ENCODE measurements around the gene IDH1.

IDH1 gene

DNA sequence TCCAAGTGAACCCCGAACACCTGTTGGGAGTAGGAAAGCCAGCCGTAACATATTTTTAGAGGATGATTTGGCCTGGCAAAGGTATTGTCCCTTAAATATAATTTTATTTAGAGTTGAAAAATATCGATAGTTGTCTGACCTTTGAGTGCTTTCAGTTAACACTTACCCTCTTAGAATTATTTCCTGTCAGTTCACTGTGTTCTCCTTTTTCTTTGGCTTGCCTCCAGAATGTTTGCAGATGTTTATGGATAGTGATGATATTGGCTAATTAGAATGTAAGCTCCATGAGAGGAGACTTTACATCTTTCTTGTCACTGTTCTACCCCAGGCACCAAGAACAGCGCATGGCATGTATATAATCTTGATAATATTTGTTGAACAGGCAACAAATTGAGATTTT is 31.0 kb upstream of the IDH1 start:
- peak overlapping the region; percentile 23; the same call in 1 of the 2 replicates for H3K27ac ChIP-seq
- TF ChIP-seq, protein P1, sequence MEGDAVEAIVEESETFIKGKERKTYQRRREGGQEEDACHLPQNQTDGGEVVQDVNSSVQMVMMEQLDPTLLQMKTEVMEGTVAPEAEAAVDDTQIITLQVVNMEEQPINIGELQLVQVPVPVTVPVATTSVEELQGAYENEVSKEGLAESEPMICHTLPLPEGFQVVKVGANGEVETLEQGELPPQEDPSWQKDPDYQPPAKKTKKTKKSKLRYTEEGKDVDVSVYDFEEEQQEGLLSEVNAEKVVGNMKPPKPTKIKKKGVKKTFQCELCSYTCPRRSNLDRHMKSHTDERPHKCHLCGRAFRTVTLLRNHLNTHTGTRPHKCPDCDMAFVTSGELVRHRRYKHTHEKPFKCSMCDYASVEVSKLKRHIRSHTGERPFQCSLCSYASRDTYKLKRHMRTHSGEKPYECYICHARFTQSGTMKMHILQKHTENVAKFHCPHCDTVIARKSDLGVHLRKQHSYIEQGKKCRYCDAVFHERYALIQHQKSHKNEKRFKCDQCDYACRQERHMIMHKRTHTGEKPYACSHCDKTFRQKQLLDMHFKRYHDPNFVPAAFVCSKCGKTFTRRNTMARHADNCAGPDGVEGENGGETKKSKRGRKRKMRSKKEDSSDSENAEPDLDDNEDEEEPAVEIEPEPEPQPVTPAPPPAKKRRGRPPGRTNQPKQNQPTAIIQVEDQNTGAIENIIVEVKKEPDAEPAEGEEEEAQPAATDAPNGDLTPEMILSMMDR (conservative IDR thresholded peaks at IDR 0.05): no peak

DNA sequence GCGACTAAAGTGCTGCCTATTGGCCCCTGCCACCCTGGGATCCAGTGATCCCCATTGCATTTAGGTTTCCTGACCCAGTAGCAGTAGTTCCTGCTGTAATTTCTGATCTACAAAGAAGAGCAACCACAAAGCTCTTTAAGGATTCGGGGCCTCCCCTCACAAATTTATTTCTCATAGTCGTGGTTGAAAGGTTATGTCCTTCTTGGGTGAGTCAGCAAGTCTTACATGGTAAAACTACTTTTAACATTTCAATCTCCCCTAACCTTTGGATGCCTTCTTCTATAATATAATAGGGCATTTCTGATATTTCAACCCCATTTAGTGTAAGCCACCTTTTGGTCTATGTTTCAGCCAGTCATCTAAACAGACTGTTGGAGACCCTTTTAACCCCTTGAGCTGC is 26.1 kb upstream of the IDH1 start:
- TF ChIP-seq, protein P1 (conservative IDR thresholded peaks at IDR 0.05): no peak
- no peak overlapping the region for H3K27ac ChIP-seq

DNA sequence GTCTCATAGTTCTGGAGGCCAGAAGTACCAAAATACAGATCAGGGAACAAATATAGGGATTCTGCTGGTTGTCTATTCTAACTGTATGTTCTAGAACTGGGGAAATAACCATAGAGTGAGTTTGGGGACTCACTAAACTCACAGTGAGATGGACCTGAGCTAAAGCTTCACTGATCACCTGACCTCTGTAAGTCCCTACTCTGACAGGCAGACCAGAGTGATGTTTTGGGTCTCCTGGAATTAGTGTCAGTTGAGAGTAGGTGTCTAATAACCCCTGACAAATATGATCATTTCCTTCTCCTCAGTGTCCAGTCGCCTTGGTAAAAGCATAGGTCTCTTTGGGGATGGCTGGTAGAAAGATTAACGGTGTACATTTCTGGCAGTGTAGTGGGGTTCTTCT is 25.4 kb upstream of the IDH1 start:
- H3K27ac ChIP-seq: peak overlapping the region; percentile 33; the same call in 1 of the 2 replicates
- TF ChIP-seq, protein P1 (conservative IDR thresholded peaks at IDR 0.05): no peak

DNA sequence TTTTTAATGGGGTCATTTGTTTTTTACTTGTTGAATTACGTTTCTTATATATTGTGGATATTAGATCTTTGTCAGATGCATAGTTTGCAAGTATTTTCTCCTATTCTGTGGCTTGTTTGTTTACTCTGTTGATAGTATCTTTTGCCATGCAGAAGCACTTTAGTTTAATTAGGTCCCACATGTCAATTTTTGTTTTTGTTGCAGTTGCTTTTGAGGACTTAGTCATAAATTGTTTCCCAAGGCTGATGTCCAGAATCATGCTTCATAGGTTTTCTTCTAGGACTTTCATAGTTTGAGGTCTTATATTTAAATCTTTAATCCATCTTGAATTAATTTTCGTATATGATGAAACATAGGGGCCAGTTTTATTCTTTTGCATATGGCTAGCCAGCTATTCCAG is 24.4 kb upstream of the IDH1 start:
- TF ChIP-seq, protein P1 (conservative IDR thresholded peaks at IDR 0.05): no peak

DNA sequence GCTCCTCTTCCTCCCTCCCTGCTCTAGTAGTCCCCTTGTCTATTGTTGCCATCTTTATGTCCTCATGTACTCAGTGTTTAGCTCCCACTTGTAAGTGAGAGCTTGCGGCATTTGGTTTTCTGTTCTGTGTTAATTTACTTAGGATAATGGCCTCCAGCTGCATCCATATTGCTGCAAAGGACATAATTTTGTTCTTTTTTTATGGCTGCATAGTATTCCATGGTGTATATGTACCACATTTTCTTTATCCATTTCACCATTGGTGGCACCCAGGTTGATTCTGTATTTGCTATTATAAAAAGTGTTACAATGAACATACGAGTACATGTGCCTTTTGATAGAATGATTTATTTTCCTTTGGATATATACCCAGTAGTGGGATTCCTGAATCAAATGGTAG is 23.7 kb upstream of the IDH1 start:
- TF ChIP-seq, protein P1 (conservative IDR thresholded peaks at IDR 0.05): no peak
- H3K27ac ChIP-seq: no peak overlapping the region

More for the DNA sequence above, 24.4 kb upstream of the IDH1 start:
- peak overlapping the region; percentile 33 for H3K27ac ChIP-seq

DNA sequence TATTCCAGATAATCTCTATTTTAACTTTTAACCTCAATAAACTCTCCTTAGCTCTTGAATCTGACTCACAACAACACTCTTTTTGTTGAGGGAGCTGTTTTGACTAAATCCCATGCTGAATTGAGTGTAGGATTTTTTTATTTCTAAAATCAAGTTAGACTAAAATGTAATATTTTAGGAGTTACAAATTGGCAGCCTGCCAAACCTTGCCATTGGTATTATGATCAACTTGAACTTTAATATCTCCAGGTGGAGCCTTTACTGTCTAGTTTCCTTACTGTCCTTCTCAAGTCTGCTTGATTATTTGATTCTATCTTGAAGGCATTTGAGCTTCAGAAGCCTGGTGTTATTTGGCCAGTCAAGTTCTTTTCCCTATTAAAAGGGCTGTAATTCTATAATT is 19.9 kb upstream of the IDH1 start:
- TF ChIP-seq, protein P1 (conservative IDR thresholded peaks at IDR 0.05): no peak
- no peak overlapping the region for H3K27ac ChIP-seq

DNA sequence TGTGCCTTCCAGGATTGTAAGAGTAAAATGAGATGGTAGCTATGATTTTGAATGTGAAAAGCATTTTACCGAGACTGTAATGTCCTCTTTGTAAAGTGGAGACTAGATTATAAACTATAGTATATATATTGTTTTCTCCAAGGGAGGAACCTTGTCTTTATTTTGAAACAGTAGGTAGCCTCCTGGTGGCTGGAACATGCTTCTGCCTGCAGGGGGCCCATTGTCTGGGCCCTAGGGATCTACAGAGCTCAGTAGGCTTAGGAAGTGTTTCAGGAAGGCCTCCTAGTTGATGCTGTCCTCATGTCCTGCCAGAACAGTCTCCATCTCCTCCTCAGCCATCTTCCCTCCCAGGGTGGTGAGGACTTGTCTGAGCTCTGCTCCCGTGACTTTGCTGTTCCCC is 14.2 kb upstream of the IDH1 start:
- no peak overlapping the region for H3K27ac ChIP-seq
- TF ChIP-seq, protein P1 (conservative IDR thresholded peaks at IDR 0.05): no peak
